ENCODE results near the gene MFNG.

DNA sequence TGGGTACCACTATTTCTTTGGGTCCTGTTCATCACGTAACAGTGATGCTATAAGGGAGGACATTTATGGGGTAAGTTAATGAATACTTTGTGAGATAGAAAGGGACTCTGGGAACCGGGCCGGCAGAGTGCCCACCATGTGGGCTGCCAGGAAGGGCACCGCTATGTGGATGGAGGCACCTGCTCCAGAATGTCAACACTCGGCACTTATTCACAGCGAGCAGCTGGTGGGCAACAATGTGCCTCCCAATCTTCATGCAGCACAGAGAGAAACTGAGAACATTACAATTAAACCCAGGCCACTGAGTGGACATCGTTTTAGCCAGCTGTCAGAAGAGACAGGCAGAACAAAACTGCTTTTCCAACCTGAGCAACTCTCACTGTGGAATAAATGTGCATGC lies 43.1 kb downstream of the MFNG start:
- TF ChIP-seq, protein P1, sequence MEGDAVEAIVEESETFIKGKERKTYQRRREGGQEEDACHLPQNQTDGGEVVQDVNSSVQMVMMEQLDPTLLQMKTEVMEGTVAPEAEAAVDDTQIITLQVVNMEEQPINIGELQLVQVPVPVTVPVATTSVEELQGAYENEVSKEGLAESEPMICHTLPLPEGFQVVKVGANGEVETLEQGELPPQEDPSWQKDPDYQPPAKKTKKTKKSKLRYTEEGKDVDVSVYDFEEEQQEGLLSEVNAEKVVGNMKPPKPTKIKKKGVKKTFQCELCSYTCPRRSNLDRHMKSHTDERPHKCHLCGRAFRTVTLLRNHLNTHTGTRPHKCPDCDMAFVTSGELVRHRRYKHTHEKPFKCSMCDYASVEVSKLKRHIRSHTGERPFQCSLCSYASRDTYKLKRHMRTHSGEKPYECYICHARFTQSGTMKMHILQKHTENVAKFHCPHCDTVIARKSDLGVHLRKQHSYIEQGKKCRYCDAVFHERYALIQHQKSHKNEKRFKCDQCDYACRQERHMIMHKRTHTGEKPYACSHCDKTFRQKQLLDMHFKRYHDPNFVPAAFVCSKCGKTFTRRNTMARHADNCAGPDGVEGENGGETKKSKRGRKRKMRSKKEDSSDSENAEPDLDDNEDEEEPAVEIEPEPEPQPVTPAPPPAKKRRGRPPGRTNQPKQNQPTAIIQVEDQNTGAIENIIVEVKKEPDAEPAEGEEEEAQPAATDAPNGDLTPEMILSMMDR (IDR thresholded peaks at IDR 0.05) = no peak
- no peak for TF ChIP-seq POLR2A (IDR thresholded peaks at IDR 0.05)
